Inflammatory macrophage treated with lipopolysaccharide for 1 hour (primary cell): Measurements from ENCODE around the gene DOLPP1.
"Not testable (repeated sequence)": the region's sequence is repeated elsewhere in the genome, so short reads cannot be mapped to it uniquely, and the experiment has no call there.

Experiments used
- DNase-seq, 2 donors: peaks; one replicate each; pipeline ENCODE4 v3.0.0-alpha.2; 2020 to 2022

The DOLPP1 gene

GRCh38 chr9:129113645-129114304 is 32.9 kb downstream of the DOLPP1 start:
- peak; percentile 58 to 67 for DNase-seq

- DNase-seq = no peak
Measured at GRCh38 chr9:129118799-129119198, 37.9 kb downstream of the DOLPP1 start.

- DNase-seq = no peak
Measured at GRCh38 chr9:129121483-129121882, 40.6 kb downstream of the DOLPP1 start.

- no peak for DNase-seq
Measured at GRCh38 chr9:129122133-129122532, 41.2 kb downstream of the DOLPP1 start.

- DNase-seq = not testable (repeated sequence)
Measured at GRCh38 chr9:129122976-129123375, 42.1 kb downstream of the DOLPP1 start.

GRCh38 chr9:129124506-129125069 is 43.7 kb downstream of the DOLPP1 start:
- no peak for DNase-seq

- peak; percentile 27 to 69 for DNase-seq
Measured at GRCh38 chr9:129125478-129125877, 44.6 kb downstream of the DOLPP1 start.

GRCh38 chr9:129126749-129127618 is 46.1 kb downstream of the DOLPP1 start:
- DNase-seq = no peak

- no peak for DNase-seq
Measured at GRCh38 chr9:129128689-129129088, 47.8 kb downstream of the DOLPP1 start.

- not testable (repeated sequence) for DNase-seq
Measured at GRCh38 chr9:129130271-129130670, 49.4 kb downstream of the DOLPP1 start.

GRCh38 chr9:129130791-129131190 is 49.9 kb downstream of the DOLPP1 start:
- DNase-seq = no peak

GRCh38 chr9:129131300-129132145 is 50.6 kb downstream of the DOLPP1 start:
- DNase-seq = peak; percentile 47 to 91

- DNase-seq = no peak
Measured at GRCh38 chr9:129133082-129133481, 52.2 kb downstream of the DOLPP1 start.

- DNase-seq = no peak
Measured at GRCh38 chr9:129135476-129135875, 54.6 kb downstream of the DOLPP1 start.

GRCh38 chr9:129136446-129137035 is 55.6 kb downstream of the DOLPP1 start:
- DNase-seq = no peak

GRCh38 chr9:129137292-129138143 is 56.6 kb downstream of the DOLPP1 start:
- DNase-seq = no peak

- no peak for DNase-seq
Measured at GRCh38 chr9:129138144-129138462, 57.2 kb downstream of the DOLPP1 start.

- DNase-seq = no peak
Measured at GRCh38 chr9:129138476-129139232, 57.7 kb downstream of the DOLPP1 start.

- peak; percentile 67 to 96 for DNase-seq
Measured at GRCh38 chr9:129139233-129139992, 58.5 kb downstream of the DOLPP1 start.

- DNase-seq = peak; percentile 86 to 88
Measured at GRCh38 chr9:129139993-129140396, 59.1 kb downstream of the DOLPP1 start.
